ENCODE data around the gene COMMD2. TPM values are rescaled to one million over a fixed set of nuclear protein-coding genes. Genes with fewer than 3 reads are reported as not detected.

COMMD2 gene
- total RNA-seq, 1 experiment from 2014 or later = 35.5 TPM

DNA sequence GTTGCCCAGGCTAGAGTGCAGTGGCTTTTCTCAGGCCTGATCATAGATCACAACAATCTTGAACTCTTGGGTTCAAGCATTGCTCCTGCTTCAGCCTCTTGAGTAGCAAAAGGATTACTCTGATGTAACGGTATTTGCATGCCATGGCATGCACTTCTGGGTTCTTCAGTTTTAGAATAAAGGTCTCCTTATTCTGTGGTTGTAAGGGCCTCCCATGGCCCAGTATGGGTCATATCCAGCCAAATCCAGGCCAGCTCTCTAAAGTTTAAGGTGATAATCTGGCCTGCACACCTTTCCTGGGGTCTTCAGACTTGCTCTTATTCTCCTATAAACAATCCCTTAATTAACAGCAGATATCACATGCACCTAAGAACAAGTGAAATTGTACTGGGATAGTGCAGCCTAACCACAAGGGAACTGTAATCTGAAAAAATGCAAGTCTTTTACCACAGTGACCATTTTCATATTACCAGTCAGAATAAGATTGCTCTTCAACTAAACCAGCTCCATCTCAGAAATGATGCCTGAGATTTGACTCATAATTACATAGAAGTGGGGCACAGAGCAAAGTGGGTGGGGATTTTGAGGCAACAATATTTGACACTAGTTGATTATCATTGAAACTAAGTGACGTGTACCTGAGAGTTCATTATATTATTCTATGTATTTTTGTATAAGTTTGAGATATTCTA lies 25.4 kb downstream of the COMMD2 start:
- ChIA-PET RAD21 (ENCODE audit: low non-redundant PET in 1 of 2, low total read pairs in 2 of 2, uncharacterized antibody in 2 of 2, unreplicated experiment in 2 of 2) (no interaction called here), POLR2A (no interaction called here), CTCF (interaction anchor here (1.5 kb wide), 1 partner anchor 10 kb away, joined by 7 read pairs; no protein-coding TSS in a partner anchor)
- Histone ChIP-seq H3K27me3 (ENCODE audit: insufficient read depth, low read length) (no peaks in the 10 kb centered on the region), H3K9ac (ENCODE audit: low read length) (no peak overlapping the region), H3K27ac (ENCODE audit: low read depth, low read length) (no peak overlapping the region), H3K4me2 (ENCODE audit: low read length) (no peak overlapping the region), H3K4me1 (ENCODE audit: control insufficient read depth in 1 of 2, insufficient read depth in 2 of 2, low read length in 2 of 2) (no peaks in the 10 kb centered on the region), H3K79me2 (ENCODE audit: insufficient read depth, low read length) (no peaks in the 10 kb centered on the region), H3K4me3 (replicated peaks in 1 of 2; ENCODE audit: low read depth in 1 of 2, low read length in 2 of 2) (no peak overlapping the region), H3K36me3 (ENCODE audit: control insufficient read depth in 1 of 2, insufficient read depth in 2 of 2, low read length in 2 of 2) (no peaks in the 10 kb centered on the region), H3K9me2 (ENCODE audit: insufficient read depth) (no peaks in the 10 kb centered on the region), H3K9me3 (ENCODE audit: control insufficient read depth in 1 of 2, insufficient read depth in 1 of 2, low read depth in 1 of 2, low read length in 2 of 2) (no peaks in the 10 kb centered on the region), H2AFZ (ENCODE audit: low read depth, low read length, poor library complexity, severe bottlenecking) (no peak overlapping the region), H4K20me1 (ENCODE audit: insufficient read depth) (no peaks in the 10 kb centered on the region)
- ATAC-seq (no peak), DNase-seq (ENCODE audit: low read depth, low spot score) (no peak)
- no peak for TF ChIP-seq RAD21 (IDR thresholded peaks at IDR 0.05; ENCODE audit: low read depth)
- TF ChIP-seq ZFX (IDR thresholded peaks at IDR 0.05) = no peak
- no peak for TF ChIP-seq ELF1 (IDR thresholded peaks at IDR 0.05; ENCODE audit: borderline replicate concordance, low read depth)
- no peak for TF ChIP-seq SP1 (IDR thresholded peaks at IDR 0.05; ENCODE audit: low read depth)
- TF ChIP-seq ZNF274 (IDR thresholded peaks at IDR 0.05; ENCODE audit: low read depth, low read length) = no peak
- no TSS peak for BruUV-seq (replicated peaks)
- intact Hi-C loops (cut with micrococcal nuclease) = no loop called here

DNA sequence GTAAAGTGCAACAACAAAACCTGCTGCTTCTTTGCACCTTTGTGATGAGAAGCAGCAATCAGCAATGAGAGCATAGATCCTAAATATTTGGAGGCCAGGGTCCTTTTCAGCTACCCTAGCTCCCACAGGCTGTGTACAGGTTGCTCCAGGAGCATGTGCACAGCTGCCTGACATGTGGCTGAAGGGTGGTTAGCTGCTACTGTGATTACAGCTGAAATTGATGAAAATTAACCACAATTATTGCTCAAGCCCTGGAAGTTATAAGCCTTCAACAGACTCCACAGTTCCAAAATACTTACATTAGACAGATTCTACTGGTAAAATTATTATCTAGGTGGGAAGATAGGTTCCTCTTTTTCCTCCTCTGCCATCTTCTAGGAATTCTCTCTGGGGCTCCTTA lies 28.5 kb downstream of the COMMD2 start:
- CTCF ChIA-PET = no interaction called here
- POLR2A ChIA-PET = no interaction called here
- ATAC-seq (no peak), DNase-seq (ENCODE audit: low read depth, low spot score) (no peak)
- H3K79me2 ChIP-seq (ENCODE audit: insufficient read depth, low read length) = no peaks in the 10 kb centered on the region
- no peak overlapping the region for H3K9ac ChIP-seq (ENCODE audit: low read length)
- H3K4me1 ChIP-seq (ENCODE audit: control insufficient read depth in 1 of 2, insufficient read depth in 2 of 2, low read length in 2 of 2) = no peaks in the 10 kb centered on the region
- TF ChIP-seq CBX3 (IDR thresholded peaks at IDR 0.05; ENCODE audit: low read depth) (no peak), SP1 (IDR thresholded peaks at IDR 0.05; ENCODE audit: low read depth) (no peak), ZFX (IDR thresholded peaks at IDR 0.05) (no peak), FOSL1 (IDR thresholded peaks at IDR 0.05; ENCODE audit: low read depth) (no peak)
- TF ChIP-seq, protein P1, sequence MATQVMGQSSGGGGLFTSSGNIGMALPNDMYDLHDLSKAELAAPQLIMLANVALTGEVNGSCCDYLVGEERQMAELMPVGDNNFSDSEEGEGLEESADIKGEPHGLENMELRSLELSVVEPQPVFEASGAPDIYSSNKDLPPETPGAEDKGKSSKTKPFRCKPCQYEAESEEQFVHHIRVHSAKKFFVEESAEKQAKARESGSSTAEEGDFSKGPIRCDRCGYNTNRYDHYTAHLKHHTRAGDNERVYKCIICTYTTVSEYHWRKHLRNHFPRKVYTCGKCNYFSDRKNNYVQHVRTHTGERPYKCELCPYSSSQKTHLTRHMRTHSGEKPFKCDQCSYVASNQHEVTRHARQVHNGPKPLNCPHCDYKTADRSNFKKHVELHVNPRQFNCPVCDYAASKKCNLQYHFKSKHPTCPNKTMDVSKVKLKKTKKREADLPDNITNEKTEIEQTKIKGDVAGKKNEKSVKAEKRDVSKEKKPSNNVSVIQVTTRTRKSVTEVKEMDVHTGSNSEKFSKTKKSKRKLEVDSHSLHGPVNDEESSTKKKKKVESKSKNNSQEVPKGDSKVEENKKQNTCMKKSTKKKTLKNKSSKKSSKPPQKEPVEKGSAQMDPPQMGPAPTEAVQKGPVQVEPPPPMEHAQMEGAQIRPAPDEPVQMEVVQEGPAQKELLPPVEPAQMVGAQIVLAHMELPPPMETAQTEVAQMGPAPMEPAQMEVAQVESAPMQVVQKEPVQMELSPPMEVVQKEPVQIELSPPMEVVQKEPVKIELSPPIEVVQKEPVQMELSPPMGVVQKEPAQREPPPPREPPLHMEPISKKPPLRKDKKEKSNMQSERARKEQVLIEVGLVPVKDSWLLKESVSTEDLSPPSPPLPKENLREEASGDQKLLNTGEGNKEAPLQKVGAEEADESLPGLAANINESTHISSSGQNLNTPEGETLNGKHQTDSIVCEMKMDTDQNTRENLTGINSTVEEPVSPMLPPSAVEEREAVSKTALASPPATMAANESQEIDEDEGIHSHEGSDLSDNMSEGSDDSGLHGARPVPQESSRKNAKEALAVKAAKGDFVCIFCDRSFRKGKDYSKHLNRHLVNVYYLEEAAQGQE (IDR thresholded peaks at IDR 0.05; ENCODE audit: low read depth) = no peak
- TF ChIP-seq, protein P2, sequence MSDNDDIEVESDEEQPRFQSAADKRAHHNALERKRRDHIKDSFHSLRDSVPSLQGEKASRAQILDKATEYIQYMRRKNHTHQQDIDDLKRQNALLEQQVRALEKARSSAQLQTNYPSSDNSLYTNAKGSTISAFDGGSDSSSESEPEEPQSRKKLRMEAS (IDR thresholded peaks at IDR 0.05) = no peak
- no peak overlapping the region for H3K4me2 ChIP-seq (ENCODE audit: low read length)
- no peak overlapping the region for H3K4me3 ChIP-seq (replicated peaks in 1 of 2; ENCODE audit: low read depth in 1 of 2, low read length in 2 of 2)
- no peak overlapping the region for H2AFZ ChIP-seq (ENCODE audit: low read depth, low read length, poor library complexity, severe bottlenecking)
- H3K36me3 ChIP-seq (ENCODE audit: control insufficient read depth in 1 of 2, insufficient read depth in 2 of 2, low read length in 2 of 2) = no peaks in the 10 kb centered on the region
- 0 out of 4 replicates have a peak, but pooled peaks cover 0 to 4% of the 10 kb centered on the region in 2 experiments for H3K9me3 ChIP-seq (ENCODE audit: control insufficient read depth in 1 of 2, insufficient read depth in 1 of 2, low read depth in 1 of 2, low read length in 2 of 2)
- H3K9me2 ChIP-seq (ENCODE audit: insufficient read depth) = no peaks in the 10 kb centered on the region
- intact Hi-C loops (cut with micrococcal nuclease) = no loop called here
- RAD21 ChIA-PET (ENCODE audit: low non-redundant PET in 1 of 2, low total read pairs in 2 of 2, uncharacterized antibody in 2 of 2, unreplicated experiment in 2 of 2) = no interaction called here
- BruUV-seq (replicated peaks) = no TSS peak
- no peak overlapping the region for H3K27ac ChIP-seq (ENCODE audit: low read depth, low read length)
- no peaks in the 10 kb centered on the region for H4K20me1 ChIP-seq (ENCODE audit: insufficient read depth)
- no peaks in the 10 kb centered on the region for H3K27me3 ChIP-seq (ENCODE audit: insufficient read depth, low read length)

Measured in HCT116 (cell line).